Stimulated activated CD4-positive, alpha-beta T cell treated with anti-CD3 and anti-CD28 coated beads, Interleukin-12 subunit alpha, Interleukin-12 subunit beta, amount 100 ng/mL, for 48 hours (primary cell): Measurements from ENCODE around the gene TET2.
"Not testable (repeated sequence)": the region's sequence is repeated elsewhere in the genome, so short reads cannot be mapped to it uniquely, and the experiment has no call there.

Experiments
- DNase-seq, 3 donors: peaks; one replicate each; pipeline ENCODE4 v3.0.0-alpha.2; 2020; ENCODE audit warnings: low read depth in 2 of 3, low spot score in 1 of 3

The TET2 gene

GRCh38 chr4:105283501-105283900 is 136.8 kb downstream of the TET2 start:
- DNase-seq: no peak

GRCh38 chr4:105288121-105288520 is 141.4 kb downstream of the TET2 start:
- no peak for DNase-seq

GRCh38 chr4:105291925-105292324 is 145.2 kb downstream of the TET2 start:
- no peak for DNase-seq

DNA sequence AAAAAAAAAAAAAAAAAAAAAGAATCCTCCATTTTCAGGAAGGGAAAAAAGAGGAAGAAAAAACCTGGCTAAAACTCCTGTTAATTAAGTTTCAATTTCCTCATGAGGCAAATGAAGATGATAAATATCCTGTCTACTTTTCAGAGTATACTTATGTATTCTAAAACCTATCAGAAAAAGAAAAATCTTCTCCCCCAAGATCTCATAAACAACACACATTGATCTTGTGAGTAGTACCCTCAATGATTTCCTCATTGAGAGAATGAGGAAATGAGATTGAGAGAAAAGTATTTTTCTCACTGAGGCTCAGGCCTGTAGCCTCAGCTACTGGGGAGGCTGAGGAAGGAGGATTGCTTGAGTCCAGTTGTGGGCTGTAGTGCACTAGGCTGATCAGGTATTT is 146.7 kb downstream of the TET2 start:
- no peak for DNase-seq

DNA sequence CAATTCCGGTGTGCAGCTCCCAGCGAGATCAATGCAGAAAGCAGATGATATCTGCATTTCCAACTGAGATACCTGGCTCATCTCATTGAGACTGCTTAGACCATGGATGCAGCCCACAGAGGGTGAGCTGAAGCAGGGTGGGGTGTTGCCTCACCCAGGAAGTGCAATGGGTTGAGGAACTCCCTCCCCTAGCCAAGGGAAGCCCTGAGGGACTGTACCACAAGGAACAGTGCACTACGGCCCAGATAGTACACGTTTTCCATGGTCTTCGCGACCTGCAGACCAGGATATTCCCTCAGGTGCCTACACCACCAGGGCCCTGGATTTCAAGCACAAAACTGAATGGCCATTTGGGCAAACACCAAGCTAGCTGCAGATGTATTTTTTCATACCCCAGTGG is 150.0 kb downstream of the TET2 start:
- DNase-seq: no peak

GRCh38 chr4:105299027-105299426 is 152.4 kb downstream of the TET2 start:
- not testable (repeated sequence) for DNase-seq

DNA sequence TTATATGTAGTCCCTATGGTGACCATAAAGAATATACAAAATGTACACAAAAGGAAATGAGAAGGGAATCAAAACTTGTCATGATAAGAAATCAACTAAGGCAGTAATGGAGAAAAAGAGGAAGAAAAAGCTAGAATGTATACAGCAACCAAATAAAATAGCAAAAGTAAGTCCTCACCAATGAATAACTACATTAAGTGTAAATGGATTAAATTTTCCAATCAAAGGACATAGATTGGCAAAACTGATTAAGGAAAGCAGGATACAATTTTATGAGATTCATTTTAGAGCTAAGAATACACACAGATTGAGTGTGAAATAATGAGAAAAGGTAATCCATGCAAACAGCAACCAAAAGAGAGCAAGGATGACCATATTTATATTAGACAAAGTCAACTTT is 157.4 kb downstream of the TET2 start:
- no peak for DNase-seq

DNA sequence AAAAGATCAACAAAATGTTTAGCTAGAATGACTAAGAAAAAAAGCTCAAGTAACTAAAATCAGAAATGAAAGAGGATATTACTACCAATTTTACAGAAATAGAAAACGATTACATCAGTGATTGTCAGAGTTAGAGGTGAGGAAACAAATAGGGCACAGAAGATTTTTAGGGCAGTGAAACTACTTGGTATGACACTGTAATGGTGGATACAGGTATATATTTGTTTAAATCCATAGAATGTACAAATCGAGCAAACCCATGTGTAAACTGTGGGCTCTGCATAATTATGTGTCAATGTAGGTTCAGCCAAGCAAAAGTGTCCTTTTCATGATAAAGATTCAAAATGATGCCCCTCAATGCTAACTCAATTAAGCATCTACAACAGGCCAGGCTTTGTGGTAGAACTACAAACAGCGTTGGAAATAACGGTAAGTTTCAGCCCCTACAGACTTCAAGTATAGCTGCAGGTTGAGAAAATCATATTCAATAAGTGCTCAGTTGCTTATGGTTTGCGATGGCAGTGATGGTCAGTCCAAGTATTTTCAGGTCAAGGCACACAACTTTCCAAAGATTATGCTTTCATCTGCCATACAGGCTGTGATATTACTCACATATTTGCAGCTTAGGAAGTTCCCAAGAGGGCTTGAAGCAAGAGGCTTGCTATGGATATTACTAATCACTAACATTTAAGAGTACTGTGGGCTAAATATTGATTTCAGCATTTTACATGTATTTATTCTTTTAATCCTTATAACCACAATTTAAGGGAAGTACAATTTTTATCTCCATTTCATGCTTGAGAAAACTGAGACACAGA is 158.6 kb downstream of the TET2 start:
- no peak for DNase-seq

DNA sequence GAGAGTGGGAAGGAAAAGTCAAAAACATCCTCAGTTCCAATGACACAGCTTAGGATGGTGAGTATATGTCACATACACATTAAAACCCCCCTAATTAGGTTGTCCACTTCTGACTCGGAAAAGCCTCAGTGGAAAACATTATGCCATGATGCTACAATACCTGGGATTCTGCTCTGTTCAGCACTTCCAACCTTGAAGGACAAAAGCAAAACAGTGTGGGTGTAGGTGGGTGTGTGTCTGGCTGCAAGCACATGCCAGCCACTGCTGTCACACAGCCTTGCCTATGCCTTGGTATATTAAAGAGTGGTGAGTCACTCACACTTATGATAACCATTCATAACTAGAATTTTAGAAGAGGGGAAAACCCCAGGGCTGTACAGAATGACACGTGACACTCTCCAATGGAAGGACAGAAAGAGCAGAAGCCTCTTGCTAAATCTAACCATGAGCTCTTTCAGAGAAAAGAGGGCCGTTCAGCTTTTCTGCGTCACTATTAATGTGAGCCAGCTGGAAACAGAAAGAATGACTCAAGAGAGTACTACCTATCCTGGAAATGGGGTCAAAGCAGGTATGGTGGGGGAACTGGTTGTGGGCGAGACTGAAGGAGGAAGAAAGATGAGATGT is 159.6 kb downstream of the TET2 start:
- peak; percentile 52 to 62 (median 60) for DNase-seq

DNA sequence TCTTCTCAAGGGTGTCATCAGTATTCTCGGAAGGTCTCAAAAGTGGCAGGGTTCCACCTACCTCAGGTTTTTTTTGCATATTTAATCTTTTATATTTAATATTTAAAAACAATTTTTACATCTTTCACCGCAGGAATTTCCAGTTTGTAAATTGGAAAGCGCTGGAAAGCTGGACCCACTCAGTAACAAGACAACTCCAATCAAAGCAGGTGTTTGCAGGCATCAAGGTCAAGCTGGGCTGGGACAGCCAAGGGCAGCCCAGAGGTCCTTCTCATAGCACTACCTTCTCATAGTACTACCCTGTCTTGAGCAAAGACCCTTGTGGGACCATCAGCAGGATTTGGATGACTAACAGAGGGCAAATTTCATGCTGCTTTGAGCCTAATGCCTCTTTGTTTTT is 160.1 kb downstream of the TET2 start:
- peak in 1 of 3 donors; percentile 3 for DNase-seq

GRCh38 chr4:105318486-105318885 is 171.8 kb downstream of the TET2 start:
- no peak for DNase-seq

DNA sequence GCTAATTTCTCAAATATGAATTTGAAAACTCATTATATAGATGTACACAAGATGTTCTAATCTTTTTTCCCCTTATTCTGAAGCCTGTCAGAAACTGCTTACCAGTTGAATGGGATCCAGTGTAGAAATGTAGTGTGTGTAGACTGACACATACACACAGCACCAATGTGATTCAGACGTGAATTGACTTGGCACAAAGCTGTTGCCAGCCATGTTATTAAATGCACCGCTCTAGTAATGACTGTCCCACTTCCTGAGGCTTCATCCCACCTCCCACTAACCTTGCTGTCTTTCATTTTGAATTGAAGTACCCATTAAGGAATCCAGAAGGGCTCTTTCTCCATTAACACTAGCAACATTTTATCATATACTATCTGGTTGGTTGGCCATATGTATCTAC is 180.5 kb downstream of the TET2 start:
- peak in 1 of 3 donors; percentile 5 for DNase-seq

- DNase-seq: no peak
These were observed 181.3 kb downstream of the TET2 start for GRCh38 chr4:105327956-105328355.

- no peak for DNase-seq
These were observed 182.4 kb downstream of the TET2 start for GRCh38 chr4:105329081-105329480.
